Esophagus (tissue), 2 donors: ENCODE data around the gene DNAI2. TPM values are rescaled to one million over a fixed set of nuclear protein-coding genes. Genes with fewer than 3 reads are reported as not detected.

ENCODE experiments used
- H3K27ac ChIP-seq, 2 donors: one replicate each; pipeline ENCODE4 v1.5.1; 2013; ENCODE audit warnings: low read depth in 2 of 2, mild to moderate bottlenecking in 2 of 2, inconsistent platforms in 1 of 2, low read length in 1 of 2, moderate library complexity in 1 of 2
- H3K27me3 ChIP-seq, 2 donors: one replicate each; pipeline ENCODE4 v1.6.1; 2013; ENCODE audit warnings: low read length in 2 of 2, control low read depth in 1 of 2, mild to moderate bottlenecking in 1 of 2; ENCODE audit not compliant: insufficient read depth in 2 of 2, control insufficient read depth in 1 of 2
- H3K36me3 ChIP-seq, 2 donors: one replicate each; pipeline ENCODE4 v1.6.1; 2013; ENCODE audit warnings: low read length in 1 of 2; ENCODE audit not compliant: control insufficient read depth in 2 of 2, insufficient read depth in 2 of 2
- H3K4me1 ChIP-seq, 2 donors: one replicate each; pipeline ENCODE4 v1.6.1; 2013; ENCODE audit warnings: low read length in 1 of 2; ENCODE audit not compliant: control insufficient read depth in 2 of 2, insufficient read depth in 2 of 2
- H3K4me3 ChIP-seq, 2 donors: one replicate each; pipeline ENCODE4 v1.5.1; 2013; ENCODE audit warnings: low read length in 2 of 2, mild to moderate bottlenecking in 2 of 2, low read depth in 1 of 2, moderate library complexity in 1 of 2
- H3K9me3 ChIP-seq, 2 donors: one replicate each; pipeline ENCODE4 v1.6.1; 2013; ENCODE audit warnings: mild to moderate bottlenecking in 2 of 2, low read depth in 1 of 2, low read length in 1 of 2, moderate library complexity in 1 of 2; ENCODE audit not compliant: control insufficient read depth in 2 of 2, insufficient read depth in 1 of 2
- WGBS, 2 donors: extraction: QIAGEN DNeasy Blood & Tissue Kit; methylation state at CpG; one replicate each; pipeline ENCODE4 v1.1.7; 2013; 5-methylcytosine and 5-hydroxymethylcytosine counted together
- polyA plus RNA-seq, 2 donors: library from polyadenylated mRNA; stranded (reverse); fragments of 200-250 nt; gene quantifications; one replicate each; pipeline ENCODE4 v1.2.3, GENCODE V29; 2013
- donor health status: healthy with polysubstance abuse.
- donor health status: Bipolar disorder and iron deficiency.

The DNAI2 gene
- polyA plus RNA-seq, 2 donors: not detected

DNA sequence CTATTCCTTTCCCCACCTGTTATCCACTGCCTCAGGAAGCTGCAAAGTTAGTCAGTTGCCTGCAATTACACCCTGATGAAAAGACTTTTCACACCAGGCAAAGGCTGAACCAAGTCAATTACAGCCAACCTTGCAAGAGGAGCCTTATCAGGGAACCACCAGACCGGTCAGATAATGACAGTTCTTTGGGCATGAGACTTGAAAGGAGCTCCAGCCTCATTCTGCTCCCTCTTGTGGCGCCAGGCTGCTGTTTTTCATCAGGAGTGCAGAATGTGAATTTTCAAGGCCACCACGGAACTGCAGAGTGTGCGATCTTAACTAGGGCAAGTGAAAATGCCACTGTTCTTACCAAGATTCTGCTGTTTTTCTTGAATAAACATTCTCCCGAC is 22.5 kb downstream of the DNAI2 start:
- no peaks in the 10 kb centered on the region for H3K27me3 ChIP-seq
- no peaks in the 10 kb centered on the region for H3K36me3 ChIP-seq
- H3K27ac ChIP-seq: no peak overlapping the region
- no peaks in the 10 kb centered on the region for H3K9me3 ChIP-seq
- H3K4me3 ChIP-seq: no peak overlapping the region
- 9 to 12% methylated on average over 5 of the region's 5 CpGs for WGBS, 2 donors
- H3K4me1 ChIP-seq: no peaks in the 10 kb centered on the region

DNA sequence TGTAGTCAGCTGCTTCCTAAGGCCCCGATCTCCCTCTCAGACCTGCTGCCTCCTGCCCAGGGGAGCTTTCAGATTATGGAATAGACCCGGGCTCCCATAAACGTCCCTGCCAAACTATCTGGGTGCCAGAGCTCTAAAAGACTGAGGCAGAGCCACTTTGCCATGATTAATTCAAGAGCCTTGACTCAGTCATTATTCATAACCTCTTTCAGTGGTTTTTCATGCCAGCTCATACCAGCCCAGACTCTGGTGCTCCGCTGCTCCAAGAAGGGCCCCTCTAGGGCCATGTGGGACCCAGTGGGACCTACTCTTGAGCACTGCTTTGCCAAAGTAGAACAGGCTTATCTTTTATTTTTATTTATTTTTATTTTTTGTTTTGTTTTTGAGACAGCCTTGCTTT is 23.9 kb downstream of the DNAI2 start:
- H3K9me3 ChIP-seq: no peaks in the 10 kb centered on the region
- no peaks in the 10 kb centered on the region for H3K36me3 ChIP-seq
- WGBS, 2 donors: 47 to 52% methylated on average over 4 of the region's 4 CpGs
- no peaks in the 10 kb centered on the region for H3K27me3 ChIP-seq
- no peak overlapping the region for H3K4me3 ChIP-seq
- no peak overlapping the region for H3K27ac ChIP-seq
- H3K4me1 ChIP-seq: no peaks in the 10 kb centered on the region

DNA sequence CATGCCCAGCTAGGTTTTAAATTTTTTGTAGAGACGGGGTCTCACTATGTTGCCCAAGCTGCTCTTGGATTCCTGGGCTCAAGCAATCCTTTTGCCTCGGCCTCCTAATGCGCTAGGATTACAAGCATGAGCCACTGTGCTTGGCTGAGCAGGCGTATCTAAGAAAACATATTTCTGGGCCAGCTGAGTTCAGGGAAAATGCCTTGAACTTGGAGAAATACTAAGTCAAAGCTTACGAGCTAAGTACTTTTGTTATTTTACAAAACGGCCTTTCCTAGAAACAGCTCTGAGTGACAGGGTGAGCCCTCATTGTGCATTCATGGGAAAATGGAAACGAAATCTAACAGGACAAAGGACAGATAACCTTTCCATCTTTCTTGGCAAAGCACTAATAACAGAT is 24.7 kb downstream of the DNAI2 start:
- no peak overlapping the region for H3K27ac ChIP-seq
- H3K4me1 ChIP-seq: no peaks in the 10 kb centered on the region
- H3K27me3 ChIP-seq: no peaks in the 10 kb centered on the region
- H3K4me3 ChIP-seq: no peak overlapping the region
- no peaks in the 10 kb centered on the region for H3K36me3 ChIP-seq
- no peaks in the 10 kb centered on the region for H3K9me3 ChIP-seq
- WGBS, 2 donors: 72 to 74% methylated on average over 7 of the region's 7 CpGs

DNA sequence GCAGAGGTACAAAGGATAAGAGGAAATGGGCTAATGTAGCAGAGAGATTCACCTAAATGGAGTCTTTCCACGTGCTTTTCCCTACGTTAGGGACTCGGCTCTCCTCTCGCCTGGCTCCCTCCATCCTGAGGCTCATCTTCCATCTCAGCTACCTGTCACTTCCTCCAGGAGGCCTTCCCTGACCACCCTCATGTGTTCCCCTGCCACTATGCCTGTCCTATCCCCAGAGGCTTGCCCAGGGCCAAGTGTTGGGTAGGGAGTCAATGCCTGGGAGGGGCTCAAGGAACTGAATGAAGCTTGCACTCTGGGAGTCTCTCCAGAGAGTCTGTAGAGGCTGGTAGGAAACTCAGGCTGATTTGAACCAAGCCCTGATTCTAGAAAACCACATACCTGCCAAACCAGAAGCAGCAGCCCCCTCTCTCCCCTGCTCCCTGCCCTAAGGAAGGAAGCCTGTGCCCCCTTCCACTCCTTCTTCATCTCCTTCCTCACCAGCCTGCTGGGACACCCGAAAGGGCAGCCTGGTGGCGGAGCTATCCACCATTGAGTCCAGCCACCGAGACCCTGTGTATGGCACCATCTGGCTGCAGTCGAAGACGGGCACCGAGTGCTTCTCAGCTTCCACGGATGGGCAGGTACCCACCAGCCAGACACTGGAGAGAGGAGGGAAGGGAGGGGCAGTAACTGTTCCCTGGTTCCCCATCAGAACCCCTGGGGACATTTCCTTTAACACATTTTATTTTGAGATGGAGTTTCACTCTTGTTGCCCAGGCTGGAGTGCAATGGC is 25.4 kb downstream of the DNAI2 start:
- Histone ChIP-seq H3K27me3 (no peaks in the 10 kb centered on the region), H3K36me3 (no peaks in the 10 kb centered on the region), H3K9me3 (no peaks in the 10 kb centered on the region), H3K27ac (no peak overlapping the region), H3K4me3 (no peak overlapping the region), H3K4me1 (no peaks in the 10 kb centered on the region)
- 83 to 88% methylated on average over 11 of the region's 11 CpGs for WGBS, 2 donors

DNA sequence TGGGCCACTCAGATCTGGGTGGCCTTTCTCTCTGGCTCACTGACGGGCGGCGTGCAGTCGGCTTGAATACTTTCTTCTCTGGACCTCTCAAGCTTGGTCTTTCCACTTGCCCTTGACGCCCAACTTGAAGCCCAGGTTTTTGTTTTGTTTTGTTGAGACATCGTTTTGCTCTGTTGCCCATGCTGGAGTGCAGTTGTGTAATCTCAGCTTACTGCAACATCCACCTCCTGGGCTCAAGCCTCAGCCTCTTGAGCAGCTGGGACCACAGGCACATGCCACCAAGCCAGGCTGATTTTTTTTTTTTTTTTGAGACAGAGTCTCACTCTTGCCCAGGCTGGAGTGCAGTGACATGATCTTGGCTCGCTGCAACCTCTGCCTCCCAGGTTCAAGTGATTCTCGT is 29.3 kb downstream of the DNAI2 start:
- 88 to 92% methylated on average over 8 of the region's 8 CpGs for WGBS, 2 donors
- H3K27ac ChIP-seq: no peak overlapping the region
- H3K36me3 ChIP-seq: no peaks in the 10 kb centered on the region
- H3K9me3 ChIP-seq: no peaks in the 10 kb centered on the region
- no peaks in the 10 kb centered on the region for H3K4me1 ChIP-seq
- no peaks in the 10 kb centered on the region for H3K27me3 ChIP-seq
- no peak overlapping the region for H3K4me3 ChIP-seq

DNA sequence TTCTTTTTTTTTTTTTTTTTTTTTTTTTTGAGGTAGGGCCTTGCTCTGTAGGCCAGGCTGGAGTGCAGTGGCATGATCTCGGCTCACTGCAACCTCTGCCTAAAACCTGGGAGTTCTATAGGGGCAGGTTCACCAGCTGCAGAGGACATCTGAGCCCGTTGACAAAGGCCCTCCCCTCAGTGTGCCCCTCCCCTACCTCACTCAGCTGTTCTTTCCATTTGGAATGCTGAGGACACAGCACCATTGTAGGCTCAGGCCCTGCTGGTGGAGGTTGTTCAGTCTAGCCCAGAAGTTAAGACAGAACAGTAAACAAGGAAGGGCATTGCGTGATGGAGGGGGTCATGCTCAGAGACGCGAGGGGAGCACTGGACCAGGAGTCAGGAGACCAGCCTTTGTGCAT is 30.1 kb downstream of the DNAI2 start:
- 68 to 73% methylated on average over 5 of the region's 5 CpGs for WGBS, 2 donors
- no peaks in the 10 kb centered on the region for H3K4me1 ChIP-seq
- H3K4me3 ChIP-seq: no peak overlapping the region
- H3K27ac ChIP-seq: no peak overlapping the region
- H3K9me3 ChIP-seq: no peaks in the 10 kb centered on the region
- no peaks in the 10 kb centered on the region for H3K27me3 ChIP-seq
- H3K36me3 ChIP-seq: no peaks in the 10 kb centered on the region

DNA sequence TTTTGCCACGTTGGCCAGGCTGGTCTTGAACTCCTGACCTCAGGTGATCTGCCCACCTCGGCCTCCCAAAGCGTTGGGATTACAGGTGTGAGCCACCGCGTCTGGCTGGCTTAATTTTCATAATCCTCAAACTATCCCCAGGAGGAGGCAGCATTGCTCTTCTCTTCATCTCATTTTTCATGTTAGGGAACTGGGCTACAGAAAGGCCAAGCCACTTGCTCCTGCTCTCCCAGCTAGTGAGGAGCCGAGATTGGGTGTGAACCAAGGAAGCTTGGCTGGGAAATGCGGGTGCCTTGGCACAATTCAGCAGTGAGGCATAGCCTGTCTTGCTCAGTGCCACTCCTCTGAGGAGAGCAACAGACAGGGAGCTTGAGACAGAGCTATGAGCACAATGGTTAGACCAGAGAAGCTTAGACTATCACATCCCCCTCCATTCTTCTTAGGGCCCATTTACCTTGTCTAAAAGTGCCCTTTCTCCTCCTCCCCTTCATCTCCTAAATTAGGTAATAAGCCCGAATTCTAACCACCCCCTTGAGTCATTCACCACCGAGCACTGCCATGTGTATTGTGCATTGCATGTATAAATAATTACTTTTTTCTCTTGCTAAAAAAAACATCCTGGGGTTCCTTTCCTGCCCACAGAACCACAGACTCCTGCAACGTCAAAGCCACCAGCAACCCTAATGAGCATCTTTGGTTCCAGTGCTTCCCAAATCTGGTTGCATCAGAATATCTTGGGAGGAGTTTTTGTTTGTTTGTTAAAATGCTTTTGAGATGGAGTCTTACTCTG is 32.0 kb downstream of the DNAI2 start:
- H3K9me3 ChIP-seq: no peaks in the 10 kb centered on the region
- H3K36me3 ChIP-seq: no peaks in the 10 kb centered on the region
- H3K4me3 ChIP-seq: no peak overlapping the region
- no peaks in the 10 kb centered on the region for H3K4me1 ChIP-seq
- no peaks in the 10 kb centered on the region for H3K27me3 ChIP-seq
- no peak overlapping the region for H3K27ac ChIP-seq
- 51% methylated on average over 10 of the region's 10 CpGs for WGBS, 2 donors

DNA sequence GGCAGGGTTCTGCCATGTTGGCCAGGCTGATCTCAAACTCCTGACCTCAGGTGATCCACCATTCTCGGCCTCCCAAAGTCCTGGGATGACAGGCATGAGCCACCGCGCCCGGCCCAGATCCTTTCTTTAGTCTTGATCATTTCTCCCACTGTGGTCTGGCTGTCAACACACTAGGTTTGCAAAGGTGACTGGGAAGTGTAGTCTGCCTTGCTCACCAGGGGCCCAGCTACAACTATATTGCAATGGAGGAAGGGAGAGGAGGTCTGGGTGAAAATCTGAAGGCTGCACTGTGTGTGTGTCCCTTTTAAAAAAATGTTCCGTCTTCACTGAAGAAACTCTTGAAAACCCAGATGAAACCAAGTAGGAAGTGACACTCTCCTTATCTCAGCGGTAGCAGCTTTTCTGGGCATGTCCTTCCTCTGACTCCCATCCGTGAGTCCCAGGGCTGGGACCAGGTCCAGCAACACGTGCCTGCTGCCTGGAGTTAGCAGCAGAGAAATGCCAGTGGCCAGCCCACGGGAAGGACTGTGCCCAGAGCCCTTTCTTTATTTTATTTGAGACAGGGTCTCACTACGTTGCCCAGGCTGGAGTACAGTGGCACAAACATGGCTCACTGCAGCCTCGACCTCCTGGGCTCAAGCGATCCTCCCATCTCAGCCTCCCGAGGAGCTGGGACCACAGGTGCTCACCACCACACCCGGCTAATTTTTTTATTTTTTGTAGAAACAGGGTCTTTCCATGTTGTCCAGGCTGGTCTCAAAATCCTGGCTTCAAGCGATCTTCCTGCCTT is 34.1 kb downstream of the DNAI2 start:
- Histone ChIP-seq H3K9me3 (peaks cover 0 to 6% of the 10 kb centered on the region in 2 donors), H3K36me3 (no peaks in the 10 kb centered on the region), H3K27me3 (peaks cover 0 to 2% of the 10 kb centered on the region in 2 donors), H3K4me3 (no peak overlapping the region), H3K27ac (no peak overlapping the region), H3K4me1 (no peaks in the 10 kb centered on the region)
- 63 to 66% methylated on average over 15 of the region's 15 CpGs for WGBS, 2 donors

DNA sequence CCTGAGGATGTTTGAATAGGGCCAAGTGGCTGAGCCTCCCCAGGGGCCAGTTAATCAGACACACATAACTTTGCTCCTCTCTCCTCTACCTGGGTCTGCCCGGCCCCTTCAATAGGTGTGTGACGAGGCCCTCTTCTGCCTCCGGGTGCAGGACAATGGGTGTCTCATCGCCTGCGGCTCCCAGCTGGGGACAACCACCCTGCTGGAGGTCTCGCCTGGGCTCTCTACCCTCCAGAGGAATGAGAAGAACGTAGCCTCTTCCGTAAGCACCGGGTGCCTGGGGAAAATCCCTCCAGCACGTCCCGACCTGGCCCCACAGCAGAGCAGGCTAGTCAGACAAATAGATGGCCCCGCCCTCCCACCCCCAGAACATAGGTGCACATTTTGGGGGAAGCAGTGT is 35.9 kb downstream of the DNAI2 start:
- no peaks in the 10 kb centered on the region for H3K36me3 ChIP-seq
- no peaks in the 10 kb centered on the region for H3K4me1 ChIP-seq
- H3K27me3 ChIP-seq: peaks cover 0 to 2% of the 10 kb centered on the region in 2 donors
- H3K27ac ChIP-seq: no peak overlapping the region
- WGBS, 2 donors: 50% methylated on average over 12 of the region's 12 CpGs
- H3K4me3 ChIP-seq: no peak overlapping the region
- peaks cover 0 to 6% of the 10 kb centered on the region in 2 donors for H3K9me3 ChIP-seq
